Lower leg skin (tissue), 4 donors: ENCODE results near the gene GRK3. TPM values are rescaled to one million over a fixed set of nuclear protein-coding genes. Genes with fewer than 3 reads are reported as not detected.
"Not testable (repeated sequence)": the region's sequence is repeated elsewhere in the genome, so short reads cannot be mapped to it uniquely, and the experiment has no call there.

ENCODE experiments used
- DNase-seq, 2 donors: peaks; one replicate each; pipeline ENCODE4 v3.0.0-alpha.2; 2019; ENCODE audit warnings: low spot score in 2 of 2
- H3K4me3 ChIP-seq: fragments of 200-600 bp; sonication (generic); 2 replicates; pipeline ENCODE4 v1.5.1; 2017; ENCODE audit warnings: mild to moderate bottlenecking, low read depth; ENCODE audit not compliant: poor library complexity, severe bottlenecking
- CTCF ChIP-seq, 3 donors: fragments of 450-650 bp; IDR thresholded peaks; one replicate each; pipeline ENCODE4 v1.5.1; 2016; ENCODE audit warnings: antibody characterized with exemption in 3 of 3, mild to moderate bottlenecking in 3 of 3, moderate library complexity in 2 of 3
- POLR2A ChIP-seq, 2 donors: fragments of 450-650 bp; IDR thresholded peaks; one replicate each; pipeline ENCODE4 v1.6.1; 2016 to 2017; ENCODE audit warnings: antibody characterized with exemption in 2 of 2, mild to moderate bottlenecking in 1 of 2, moderate library complexity in 1 of 2
- WGBS, 2 donors: methylation state at CpG; one replicate each; pipeline ENCODE4 v1.1.5; 2018; 5-methylcytosine and 5-hydroxymethylcytosine counted together
- intact Hi-C: fragments of 100-400 bp; cut with DNase I; formaldehyde crosslinking; loops from one replicate; pipeline ENCODE4 v1.15.0; 2023; ENCODE audit warnings: low total_unique reads
- total RNA-seq, 4 donors: library from RNA; depleted of rRNA; stranded (reverse); fragments of >200 nt; gene quantifications; one replicate each; pipeline ENCODE4 v1.1.0, GENCODE V29; 2016

GRK3 gene
- total RNA-seq, 4 donors from 2014 or later, result 4.2 to 6.9 (median 5.8) TPM

GRCh38 chr22:25623310-25623734 lies 58.8 kb downstream of the GRK3 start:
- 82 to 85% methylated on average over 8 of the region's 8 CpGs for WGBS, 2 donors
- no peak for DNase-seq
- intact Hi-C loops, result no loop called here
- TF ChIP-seq CTCF (IDR thresholded peaks at IDR 0.05) (no peak), POLR2A (IDR thresholded peaks at IDR 0.05) (no peak)
- no peak overlapping the region for H3K4me3 ChIP-seq

GRCh38 chr22:25623851-25624250 lies 59.4 kb downstream of the GRK3 start:
- no peak for DNase-seq
- TF ChIP-seq CTCF (IDR thresholded peaks at IDR 0.05) (no peak), POLR2A (IDR thresholded peaks at IDR 0.05) (no peak)
- 93 to 96% methylated on average over 7 of the region's 7 CpGs for WGBS, 2 donors
- no peak overlapping the region for H3K4me3 ChIP-seq
- intact Hi-C loops, result no loop called here

- no peak for TF ChIP-seq POLR2A (IDR thresholded peaks at IDR 0.05)
- TF ChIP-seq CTCF (IDR thresholded peaks at IDR 0.05), result no peak
- 92 to 98% methylated on average over 6 of the region's 6 CpGs for WGBS, 2 donors
- no peak overlapping the region for H3K4me3 ChIP-seq
- DNase-seq, result no peak
- intact Hi-C loops, result no loop called here
These were observed 60.0 kb downstream of the GRK3 start for GRCh38 chr22:25624476-25624875.

- WGBS, 2 donors, result 75 to 81% methylated on average over 20 of the region's 20 CpGs
- DNase-seq, H3K4me3 ChIP-seq, intact Hi-C loops: not testable (repeated sequence)
These were observed 61.5 kb downstream of the GRK3 start for GRCh38 chr22:25625747-25626623.

GRCh38 chr22:25626624-25626990 lies 62.1 kb downstream of the GRK3 start:
- WGBS, 2 donors, result 66 to 67% methylated on average over 4 of the region's 4 CpGs
- no peak overlapping the region for H3K4me3 ChIP-seq
- TF ChIP-seq POLR2A (IDR thresholded peaks at IDR 0.05) (no peak), CTCF (IDR thresholded peaks at IDR 0.05) (no peak)
- intact Hi-C loops, result no loop called here
- DNase-seq, result no peak

- TF ChIP-seq CTCF (IDR thresholded peaks at IDR 0.05), result no peak
- DNase-seq, result no peak
- H3K4me3 ChIP-seq, result no peak overlapping the region
- intact Hi-C loops, result no loop called here
- 14 to 22% methylated on average over 4 of the region's 4 CpGs for WGBS, 2 donors
These were observed 62.9 kb downstream of the GRK3 start for GRCh38 chr22:25627271-25627852.
